AG10803 (cell line): ENCODE results near the gene RHOT2.

ENCODE experiments used
- DNase-seq: peaks from one replicate; pipeline ENCODE4 v3.0.0; 2010; ENCODE audit warnings: low read depth
- H3K4me3 ChIP-seq: 2 replicates; pipeline ENCODE4 v1.5.1; 2011; ENCODE audit warnings: mild to moderate bottlenecking, low read length, control low read depth
- CTCF ChIP-seq: conservative IDR thresholded peaks from 2 replicates; pipeline ENCODE4 v1.5.1; 2011; ENCODE audit warnings: mild to moderate bottlenecking, low read length, control low read depth, inconsistent platforms

The RHOT2 gene

GRCh38 chr16:672851-673250 is 4.9 kb downstream of the RHOT2 start:
- TF ChIP-seq CTCF = no peak
- H3K4me3 ChIP-seq = no peak overlapping the region
- DNase-seq = no peak

GRCh38 chr16:673399-673991 is 5.6 kb downstream of the RHOT2 start:
- DNase-seq = no peak
- TF ChIP-seq CTCF = no peak
- H3K4me3 ChIP-seq = no peak overlapping the region

GRCh38 chr16:674214-674881 is 6.4 kb downstream of the RHOT2 start:
- TF ChIP-seq CTCF = no peak
- no peak for DNase-seq
- H3K4me3 ChIP-seq = no peak overlapping the region

- DNase-seq = peak; percentile 29
- H3K4me3 ChIP-seq = peak within 1 kb of the TSS; percentile 49
- no peak for TF ChIP-seq CTCF
Observed at GRCh38 chr16:674968-675883, 7.3 kb downstream of the RHOT2 start, which contains the start of gene RHBDL1. Gene RHBDL1, plus strand, starts transcription at chr16:675671. Its CDS starts 120 bp downstream, at chr16:675791.

- DNase-seq = no peak
- H3K4me3 ChIP-seq = peak overlapping the region; percentile 49
- no peak for TF ChIP-seq CTCF
Observed at GRCh38 chr16:675884-676564, 8.1 kb downstream of the RHOT2 start.

- DNase-seq = no peak
- no peak overlapping the region for H3K4me3 ChIP-seq
- no peak for TF ChIP-seq CTCF
Observed at GRCh38 chr16:676565-676902, 8.6 kb downstream of the RHOT2 start.
